IMR-90 (cell line): ENCODE data around the gene MYH6. TPM values are rescaled to one million over a fixed set of nuclear protein-coding genes. Genes with fewer than 3 reads are reported as not detected.

ENCODE experiments used
- ATAC-seq: fragments of 200-7000 bp; cut with Tn5 transposase; 2 replicates; pipeline ENCODE4 v1.9.1; 2020; ENCODE audit warnings: low read depth, mild to moderate bottlenecking, moderate library complexity
- BruUV-seq: library from RNA; stranded (reverse); fragments of 400-500 nt; replicated peaks from 2 replicates; lab custom pipeline; 2021; lab: Mats Ljungman, UMichigan
- CTCF ChIA-PET: fragments of 300-600 bp; formaldehyde crosslinking; extraction: SDS; loops from one replicate; lab custom pipeline; 2021; ENCODE audit warnings: antibody characterized with exemption; lab: Yijun Ruan, JAX
- POLR2A ChIA-PET: fragments of 300-600 bp; sonication (Branson Sonifier 250); formaldehyde crosslinking; loops from one replicate; lab custom pipeline; 2022; ENCODE audit warnings: antibody characterized with exemption; ENCODE audit not compliant: unreplicated experiment; lab: Charles Lee
- DNase-seq: peaks from one replicate; pipeline ENCODE4 v3.0.0; 2013
- H2AFZ ChIP-seq: replicated peaks from 2 replicates; pipeline ENCODE3; 2013; ENCODE audit warnings: low read length, mild to moderate bottlenecking; ENCODE audit not compliant: poor library complexity
- H2AK5ac ChIP-seq: 2 replicates; pipeline ENCODE4 v1.6.1; 2013; ENCODE audit warnings: low read depth, low read length, inconsistent platforms
- H2AK9ac ChIP-seq: replicated peaks from 2 replicates; pipeline ENCODE3; 2013; ENCODE audit warnings: mild to moderate bottlenecking, low read depth, low read length, moderate library complexity; ENCODE audit not compliant: poor library complexity
- H2BK120ac ChIP-seq: 2 replicates; pipeline ENCODE4 v1.6.1; 2013; ENCODE audit warnings: low read depth, low read length, inconsistent platforms
- H2BK15ac ChIP-seq: 3 replicates; pipeline ENCODE4 v1.6.1; 2013; ENCODE audit warnings: low read depth, low read length, inconsistent platforms
- H2BK20ac ChIP-seq: 2 replicates; pipeline ENCODE4 v1.6.1; 2013; ENCODE audit warnings: low read depth, mild to moderate bottlenecking, inconsistent platforms, low read length, moderate library complexity
- H2BK5ac ChIP-seq: 2 replicates; pipeline ENCODE4 v1.6.1; 2013; ENCODE audit warnings: mild to moderate bottlenecking, low read depth, low read length, inconsistent platforms; ENCODE audit not compliant: poor library complexity, severe bottlenecking
- H3K14ac ChIP-seq: replicated peaks from 2 replicates; pipeline ENCODE4 v1.6.1; 2013; ENCODE audit warnings: low read depth, low read length, inconsistent platforms
- H3K18ac ChIP-seq: 2 replicates; pipeline ENCODE4 v1.6.1; 2013; ENCODE audit warnings: low read depth, low read length, control low read depth
- H3K23ac ChIP-seq: 2 replicates; pipeline ENCODE4 v1.6.1; 2013; ENCODE audit warnings: low read depth, low read length, inconsistent platforms
- H3K27ac ChIP-seq: 2 replicates; pipeline ENCODE4 v1.5.1; 2013; ENCODE audit warnings: mild to moderate bottlenecking, control low read depth, low read length; ENCODE audit not compliant: insufficient read depth
- H3K27me3 ChIP-seq: 2 replicates; pipeline ENCODE4 v1.6.1; 2013; ENCODE audit warnings: low read length; ENCODE audit not compliant: control insufficient read depth, insufficient read depth
- H3K36me3 ChIP-seq: 2 replicates; pipeline ENCODE4 v1.6.1; 2013; ENCODE audit warnings: low read length, mixed read lengths; ENCODE audit not compliant: control insufficient read depth, insufficient read depth
- H3K4ac ChIP-seq: 2 replicates; pipeline ENCODE4 v1.6.1; 2013; ENCODE audit warnings: low read depth, low read length, inconsistent platforms
- H3K4me1 ChIP-seq: 2 replicates; pipeline ENCODE4 v1.6.1; 2013; ENCODE audit warnings: low read length, mixed read lengths; ENCODE audit not compliant: control insufficient read depth, insufficient read depth
- H3K4me2 ChIP-seq: 2 replicates; pipeline ENCODE4 v1.6.1; 2013; ENCODE audit warnings: low read depth, mild to moderate bottlenecking, control low read depth, low read length, moderate library complexity
- H3K4me3 ChIP-seq: 2 replicates; pipeline ENCODE4 v1.5.1; 2013; ENCODE audit warnings: low read depth, mild to moderate bottlenecking, control low read depth, low read length, moderate library complexity; ENCODE audit not compliant: insufficient read depth
- H3K56ac ChIP-seq: 2 replicates; pipeline ENCODE4 v1.6.1; 2013; ENCODE audit warnings: low read length, inconsistent platforms; ENCODE audit not compliant: insufficient read depth; ENCODE audit errors: extremely low read depth
- H3K79me1 ChIP-seq, 2 experiments: 2 replicates each; pipeline ENCODE4 v1.6.1; 2013; ENCODE audit warnings: low read length in 2 of 2, inconsistent platforms in 1 of 2, low read depth in 1 of 2
- H3K9ac ChIP-seq: 2 replicates; pipeline ENCODE4 v1.6.1; 2013; ENCODE audit warnings: low read depth, low read length, control low read depth
- H3K9me1 ChIP-seq: 2 replicates; pipeline ENCODE4 v1.6.1; 2013; ENCODE audit warnings: low read length, inconsistent platforms; ENCODE audit not compliant: insufficient read depth
- H3K9me3 ChIP-seq: 2 replicates; pipeline ENCODE4 v1.6.1; 2013; ENCODE audit warnings: low read length; ENCODE audit not compliant: control insufficient read depth, insufficient read depth
- H4K20me1 ChIP-seq: 2 replicates; pipeline ENCODE4 v1.6.1; 2013; ENCODE audit warnings: low read length, inconsistent platforms; ENCODE audit not compliant: insufficient read depth
- H4K5ac ChIP-seq: 2 replicates; pipeline ENCODE4 v1.6.1; 2013; ENCODE audit warnings: mild to moderate bottlenecking, low read depth, low read length, control low read depth
- H4K8ac ChIP-seq, 2 experiments: 2 replicates each; pipeline ENCODE4 v1.6.1; 2013; ENCODE audit warnings: low read depth in 2 of 2, low read length in 2 of 2, control low read depth in 1 of 2, inconsistent platforms in 1 of 2
- H4K91ac ChIP-seq: 2 replicates; pipeline ENCODE4 v1.6.1; 2013; ENCODE audit warnings: low read depth, low read length, inconsistent platforms; ENCODE audit not compliant: insufficient read depth
- BHLHE40 ChIP-seq: fragments of 150-350 bp; IDR thresholded peaks from 2 replicates; pipeline ENCODE4 v1.6.1; 2016; ENCODE audit warnings: mild to moderate bottlenecking, low read depth, low read length
- CHD1 ChIP-seq: IDR thresholded peaks from 2 replicates; pipeline ENCODE4 v1.6.1; 2012; ENCODE audit warnings: low read depth, low read length, improper control_type of control experiment
- CTCF ChIP-seq: conservative IDR thresholded peaks from 2 replicates; pipeline ENCODE4 v1.5.1; 2012; ENCODE audit warnings: mild to moderate bottlenecking, low read depth, low read length, improper control_type of control experiment
- ELK1 ChIP-seq: fragments of 150-350 bp; IDR thresholded peaks from 2 replicates; pipeline ENCODE4 v1.6.1; 2016; ENCODE audit warnings: low read depth, mild to moderate bottlenecking, low read length, moderate library complexity, borderline replicate concordance
- FOS ChIP-seq: fragments of 150-350 bp; IDR thresholded peaks from 2 replicates; pipeline ENCODE4 v1.6.1; 2016; ENCODE audit warnings: low read depth, low read length
- MAFK ChIP-seq: IDR thresholded peaks from 2 replicates; pipeline ENCODE4 v1.6.1; 2012; ENCODE audit warnings: low read depth, low read length, improper control_type of control experiment
- MAZ ChIP-seq: IDR thresholded peaks from 2 replicates; pipeline ENCODE4 v1.6.1; 2012; ENCODE audit warnings: low read depth, mild to moderate bottlenecking, low read length, improper control_type of control experiment, moderate library complexity, borderline replicate concordance
- MXI1 ChIP-seq: IDR thresholded peaks from 2 replicates; pipeline ENCODE4 v1.6.1; 2012; ENCODE audit warnings: low read depth, mild to moderate bottlenecking, low read length, moderate library complexity, borderline replicate concordance
- NFE2L2 ChIP-seq: fragments of 150-350 bp; IDR thresholded peaks from 2 replicates; pipeline ENCODE4 v1.6.1; 2016; ENCODE audit warnings: low read depth, mild to moderate bottlenecking, low read length
- POLR2A ChIP-seq: IDR thresholded peaks from 2 replicates; pipeline ENCODE4 v1.6.1; 2012; ENCODE audit warnings: mild to moderate bottlenecking, low read depth, low read length
- RAD21 ChIP-seq: IDR thresholded peaks from 2 replicates; pipeline ENCODE4 v1.6.1; 2012; ENCODE audit warnings: low read length, improper control_type of control experiment
- RCOR1 ChIP-seq: IDR thresholded peaks from 2 replicates; pipeline ENCODE4 v1.6.1; 2012; ENCODE audit warnings: mild to moderate bottlenecking, low read length, improper control_type of control experiment; ENCODE audit not compliant: insufficient replicate concordance
- RFX5 ChIP-seq: IDR thresholded peaks from 2 replicates; pipeline ENCODE4 v1.8.0; 2012; ENCODE audit warnings: low read depth, mild to moderate bottlenecking, low read length, moderate library complexity
- SMC3 ChIP-seq: fragments of 150-350 bp; IDR thresholded peaks from 2 replicates; pipeline ENCODE4 v1.6.1; 2016; ENCODE audit warnings: low read depth, mild to moderate bottlenecking, antibody characterized with exemption, low read length, moderate library complexity
- WGBS, 2 experiments: methylation state at CpG; one replicate each; pipeline versions ENCODE4 v1.1.5 to v1.1.7; 2013; ENCODE audit warnings: missing lambda C conversion rate in 2 of 2; ENCODE audit not compliant: insufficient read length in 1 of 2; ENCODE audit errors: extremely low coverage in 2 of 2; 5-methylcytosine and 5-hydroxymethylcytosine counted together
- dilution Hi-C: fragments of 300-500 bp; cut with HindIII; formaldehyde crosslinking; loops from one replicate; pipeline ENCODE4 v1.14.3; 2018; ENCODE audit warnings: low sequenced_read_pairs; ENCODE audit not compliant: unreplicated experiment
- in situ Hi-C: fragments of 300-500 bp; cut with MboI; formaldehyde crosslinking; loops from 3 replicates; pipeline ENCODE4 v1.14.3; 2019; ENCODE audit warnings: low sequenced_read_pairs, inconsistent platforms, mixed read lengths
- intact Hi-C: fragments of 100-400 bp; cut with micrococcal nuclease; formaldehyde crosslinking; loops from 2 replicates; pipeline ENCODE4 v1.10.0; 2022
- polyA plus RNA-seq, 3 experiments: library from polyadenylated mRNA; depleted of rRNA; stranded (reverse); fragments of >200 nt; gene quantifications; 2 replicates each; pipeline ENCODE4 v1.2.3, GENCODE V29; 2012; ENCODE audit warnings: low replicate concordance in 1 of 3
- total RNA-seq: library from RNA; depleted of rRNA; stranded (reverse); fragments of >200 nt; gene quantifications from 2 replicates; pipeline ENCODE4 v1.2.3, GENCODE V29; 2012

Gene MYH6
- total and polyA plus RNA-seq, 2 of the 4 experiments (the other 2 are of a cell fraction), result not detected

GRCh38 chr14:23432946-23433345 lies 24.9 kb upstream of the MYH6 start:
- no peak overlapping the region for H3K14ac ChIP-seq
- CTCF ChIA-PET, result no interaction called here
- no peaks in the 10 kb centered on the region; the same call in 1 of the 2 replicates for H3K9me1 ChIP-seq
- H3K9ac ChIP-seq, result no peak overlapping the region
- DNase-seq, result no peak
- no peaks in the 10 kb centered on the region for H4K20me1 ChIP-seq
- H2BK20ac ChIP-seq, result no peak overlapping the region
- H4K8ac ChIP-seq, result no peak overlapping the region
- H3K27ac ChIP-seq, result no peak overlapping the region
- no peaks in the 10 kb centered on the region for H3K4me1 ChIP-seq
- TF ChIP-seq CTCF, result no peak
- no peak for TF ChIP-seq RAD21
- TF ChIP-seq RFX5, result no peak
- no peak for TF ChIP-seq RCOR1
- no peak for TF ChIP-seq MAZ
- TF ChIP-seq NFE2L2, result no peak
- no peak for TF ChIP-seq SMC3
- no peak for TF ChIP-seq ELK1
- TF ChIP-seq MAFK, result no peak
- no peak for TF ChIP-seq BHLHE40
- no peak for TF ChIP-seq POLR2A
- TF ChIP-seq FOS, result no peak
- no peak for TF ChIP-seq CHD1
- no peak for TF ChIP-seq MXI1
- in situ Hi-C loops, result no loop called here
- peaks cover 22% of the 10 kb centered on the region for H3K27me3 ChIP-seq
- no peak for ATAC-seq
- H3K36me3 ChIP-seq, result no peaks in the 10 kb centered on the region
- dilution Hi-C loops, result no loop called here
- 74% methylated on average over 4 of the region's 10 CpGs; no CpG with 5 or more reads in 1 of the 2 experiments for WGBS, 2 experiments
- H2AK5ac ChIP-seq, result no peak overlapping the region
- H4K91ac ChIP-seq, result no peak overlapping the region
- BruUV-seq, result no TSS peak
- H3K18ac ChIP-seq, result no peak overlapping the region
- H3K4ac ChIP-seq, result no peak overlapping the region
- H4K5ac ChIP-seq, result no peak overlapping the region
- H2BK120ac ChIP-seq, result no peak overlapping the region
- no peak overlapping the region for H2BK5ac ChIP-seq
- H2AFZ ChIP-seq, result no peak overlapping the region
- no peak overlapping the region for H3K56ac ChIP-seq
- H2AK9ac ChIP-seq, result no peak overlapping the region
- no peak overlapping the region for H2BK15ac ChIP-seq
- H3K4me3 ChIP-seq, result no peak overlapping the region
- POLR2A ChIA-PET, result no interaction called here
- H3K79me1 ChIP-seq, result no peaks in the 10 kb centered on the region
- no peak overlapping the region for H3K23ac ChIP-seq
- no peaks in the 10 kb centered on the region for H3K9me3 ChIP-seq
- no peak overlapping the region for H3K4me2 ChIP-seq
- intact Hi-C loops, result no loop called here
